IMR-90 (cell line): Measurements from ENCODE around the gene KRTAP10-1. TPM values are rescaled to one million over a fixed set of nuclear protein-coding genes. Genes with fewer than 3 reads are reported as not detected.
"Not testable (repeated sequence)": the region's sequence is repeated elsewhere in the genome, so short reads cannot be mapped to it uniquely, and the experiment has no call there.

ENCODE experiments used
- ATAC-seq: fragments of 200-7000 bp; cut with Tn5 transposase; 2 replicates; pipeline ENCODE4 v1.9.1; 2020; ENCODE audit warnings: low read depth, mild to moderate bottlenecking, moderate library complexity
- BruUV-seq: library from RNA; stranded (reverse); fragments of 400-500 nt; replicated peaks from 2 replicates; lab custom pipeline; 2021; lab: Mats Ljungman, UMichigan
- CTCF ChIA-PET: fragments of 300-600 bp; formaldehyde crosslinking; extraction: SDS; loops from one replicate; lab custom pipeline; 2021; ENCODE audit warnings: antibody characterized with exemption; lab: Yijun Ruan, JAX
- POLR2A ChIA-PET: fragments of 300-600 bp; sonication (Branson Sonifier 250); formaldehyde crosslinking; loops from one replicate; lab custom pipeline; 2022; ENCODE audit warnings: antibody characterized with exemption; ENCODE audit not compliant: unreplicated experiment; lab: Charles Lee
- DNase-seq: peaks from one replicate; pipeline ENCODE4 v3.0.0; 2013
- H2AFZ ChIP-seq: replicated peaks from 2 replicates; pipeline ENCODE3; 2013; ENCODE audit warnings: low read length, mild to moderate bottlenecking; ENCODE audit not compliant: poor library complexity
- H2AK5ac ChIP-seq: 2 replicates; pipeline ENCODE4 v1.6.1; 2013; ENCODE audit warnings: low read depth, low read length, inconsistent platforms
- H2AK9ac ChIP-seq: replicated peaks from 2 replicates; pipeline ENCODE3; 2013; ENCODE audit warnings: mild to moderate bottlenecking, low read depth, low read length, moderate library complexity; ENCODE audit not compliant: poor library complexity
- H2BK120ac ChIP-seq: 2 replicates; pipeline ENCODE4 v1.6.1; 2013; ENCODE audit warnings: low read depth, low read length, inconsistent platforms
- H2BK15ac ChIP-seq: 3 replicates; pipeline ENCODE4 v1.6.1; 2013; ENCODE audit warnings: low read depth, low read length, inconsistent platforms
- H2BK20ac ChIP-seq: 2 replicates; pipeline ENCODE4 v1.6.1; 2013; ENCODE audit warnings: low read depth, mild to moderate bottlenecking, inconsistent platforms, low read length, moderate library complexity
- H2BK5ac ChIP-seq: 2 replicates; pipeline ENCODE4 v1.6.1; 2013; ENCODE audit warnings: mild to moderate bottlenecking, low read depth, low read length, inconsistent platforms; ENCODE audit not compliant: poor library complexity, severe bottlenecking
- H3K14ac ChIP-seq: replicated peaks from 2 replicates; pipeline ENCODE4 v1.6.1; 2013; ENCODE audit warnings: low read depth, low read length, inconsistent platforms
- H3K18ac ChIP-seq: 2 replicates; pipeline ENCODE4 v1.6.1; 2013; ENCODE audit warnings: low read depth, low read length, control low read depth
- H3K23ac ChIP-seq: 2 replicates; pipeline ENCODE4 v1.6.1; 2013; ENCODE audit warnings: low read depth, low read length, inconsistent platforms
- H3K27ac ChIP-seq: 2 replicates; pipeline ENCODE4 v1.5.1; 2013; ENCODE audit warnings: mild to moderate bottlenecking, control low read depth, low read length; ENCODE audit not compliant: insufficient read depth
- H3K27me3 ChIP-seq: 2 replicates; pipeline ENCODE4 v1.6.1; 2013; ENCODE audit warnings: low read length; ENCODE audit not compliant: control insufficient read depth, insufficient read depth
- H3K36me3 ChIP-seq: 2 replicates; pipeline ENCODE4 v1.6.1; 2013; ENCODE audit warnings: low read length, mixed read lengths; ENCODE audit not compliant: control insufficient read depth, insufficient read depth
- H3K4ac ChIP-seq: 2 replicates; pipeline ENCODE4 v1.6.1; 2013; ENCODE audit warnings: low read depth, low read length, inconsistent platforms
- H3K4me1 ChIP-seq: 2 replicates; pipeline ENCODE4 v1.6.1; 2013; ENCODE audit warnings: low read length, mixed read lengths; ENCODE audit not compliant: control insufficient read depth, insufficient read depth
- H3K4me2 ChIP-seq: 2 replicates; pipeline ENCODE4 v1.6.1; 2013; ENCODE audit warnings: low read depth, mild to moderate bottlenecking, control low read depth, low read length, moderate library complexity
- H3K4me3 ChIP-seq: 2 replicates; pipeline ENCODE4 v1.5.1; 2013; ENCODE audit warnings: low read depth, mild to moderate bottlenecking, control low read depth, low read length, moderate library complexity; ENCODE audit not compliant: insufficient read depth
- H3K56ac ChIP-seq: 2 replicates; pipeline ENCODE4 v1.6.1; 2013; ENCODE audit warnings: low read length, inconsistent platforms; ENCODE audit not compliant: insufficient read depth; ENCODE audit errors: extremely low read depth
- H3K79me1 ChIP-seq, 2 experiments: 2 replicates each; pipeline ENCODE4 v1.6.1; 2013; ENCODE audit warnings: low read length in 2 of 2, inconsistent platforms in 1 of 2, low read depth in 1 of 2
- H3K9ac ChIP-seq: 2 replicates; pipeline ENCODE4 v1.6.1; 2013; ENCODE audit warnings: low read depth, low read length, control low read depth
- H3K9me1 ChIP-seq: 2 replicates; pipeline ENCODE4 v1.6.1; 2013; ENCODE audit warnings: low read length, inconsistent platforms; ENCODE audit not compliant: insufficient read depth
- H3K9me3 ChIP-seq: 2 replicates; pipeline ENCODE4 v1.6.1; 2013; ENCODE audit warnings: low read length; ENCODE audit not compliant: control insufficient read depth, insufficient read depth
- H4K20me1 ChIP-seq: 2 replicates; pipeline ENCODE4 v1.6.1; 2013; ENCODE audit warnings: low read length, inconsistent platforms; ENCODE audit not compliant: insufficient read depth
- H4K5ac ChIP-seq: 2 replicates; pipeline ENCODE4 v1.6.1; 2013; ENCODE audit warnings: mild to moderate bottlenecking, low read depth, low read length, control low read depth
- H4K8ac ChIP-seq, 2 experiments: 2 replicates each; pipeline ENCODE4 v1.6.1; 2013; ENCODE audit warnings: low read depth in 2 of 2, low read length in 2 of 2, control low read depth in 1 of 2, inconsistent platforms in 1 of 2
- H4K91ac ChIP-seq: 2 replicates; pipeline ENCODE4 v1.6.1; 2013; ENCODE audit warnings: low read depth, low read length, inconsistent platforms; ENCODE audit not compliant: insufficient read depth
- WGBS, 2 experiments: methylation state at CpG; one replicate each; pipeline versions ENCODE4 v1.1.5 to v1.1.7; 2013; ENCODE audit warnings: missing lambda C conversion rate in 2 of 2; ENCODE audit not compliant: insufficient read length in 1 of 2; ENCODE audit errors: extremely low coverage in 2 of 2; 5-methylcytosine and 5-hydroxymethylcytosine counted together
- dilution Hi-C: fragments of 300-500 bp; cut with HindIII; formaldehyde crosslinking; loops from one replicate; pipeline ENCODE4 v1.14.3; 2018; ENCODE audit warnings: low sequenced_read_pairs; ENCODE audit not compliant: unreplicated experiment
- in situ Hi-C: fragments of 300-500 bp; cut with MboI; formaldehyde crosslinking; loops from 3 replicates; pipeline ENCODE4 v1.14.3; 2019; ENCODE audit warnings: low sequenced_read_pairs, inconsistent platforms, mixed read lengths
- intact Hi-C: fragments of 100-400 bp; cut with micrococcal nuclease; formaldehyde crosslinking; loops from 2 replicates; pipeline ENCODE4 v1.10.0; 2022
- polyA plus RNA-seq, 3 experiments: library from polyadenylated mRNA; depleted of rRNA; stranded (reverse); fragments of >200 nt; gene quantifications; 2 replicates each; pipeline ENCODE4 v1.2.3, GENCODE V29; 2012; ENCODE audit warnings: low replicate concordance in 1 of 3
- total RNA-seq: library from RNA; depleted of rRNA; stranded (reverse); fragments of >200 nt; gene quantifications from 2 replicates; pipeline ENCODE4 v1.2.3, GENCODE V29; 2012

The KRTAP10-1 gene
- total and polyA plus RNA-seq, 2 of the 4 experiments (the other 2 are of a cell fraction) = not detected

DNA sequence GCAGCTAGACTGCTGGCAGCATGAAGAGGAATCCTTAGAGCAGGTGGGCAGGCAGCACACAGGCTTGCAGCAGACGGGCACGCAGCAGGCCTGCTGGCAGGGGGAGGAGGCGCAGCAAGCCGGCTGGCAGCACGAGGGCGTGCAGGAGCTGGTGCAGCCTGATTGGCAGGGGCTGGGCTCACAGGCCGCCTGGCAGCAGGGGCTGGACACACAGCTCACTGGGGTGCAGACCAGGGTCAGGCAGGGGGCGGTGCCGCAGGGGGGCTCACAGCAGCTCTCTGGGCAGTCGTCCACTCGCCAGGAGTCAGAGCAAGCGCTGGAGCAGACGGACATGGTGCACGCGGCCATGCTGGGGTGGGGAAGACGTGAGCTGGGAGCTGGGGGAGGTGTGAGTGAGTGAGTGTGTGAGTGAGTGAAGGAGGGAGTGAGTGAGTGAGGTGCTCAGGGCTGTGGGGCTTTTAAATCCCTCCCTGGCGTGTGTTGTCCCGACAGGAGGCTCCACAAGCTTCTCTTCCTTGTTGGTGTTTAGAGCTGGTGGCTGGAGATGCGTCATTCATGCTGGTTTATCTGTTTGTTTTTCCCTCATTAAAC lies 40.3 kb upstream of the KRTAP10-1 start, which contains the start of gene KRTAP10-5:
KRTAP10-5 (minus strand) TSS at position 374 of the 591 bp plus-strand sequence; CDS start at position 348, 26 bp downstream.
- H2AFZ ChIP-seq, H3K4me2 ChIP-seq, DNase-seq, H3K23ac ChIP-seq, H2BK5ac ChIP-seq, H3K4me1 ChIP-seq, H3K18ac ChIP-seq, intact Hi-C loops, dilution Hi-C loops, H3K14ac ChIP-seq, H4K8ac ChIP-seq, H3K56ac ChIP-seq, H3K4ac ChIP-seq, H2BK120ac ChIP-seq, ATAC-seq, H3K36me3 ChIP-seq, H3K9ac ChIP-seq, H4K91ac ChIP-seq, H3K4me3 ChIP-seq, H3K27ac ChIP-seq, H2BK20ac ChIP-seq, CTCF ChIA-PET, in situ Hi-C loops, H4K20me1 ChIP-seq, H3K79me1 ChIP-seq, POLR2A ChIA-PET, H3K9me1 ChIP-seq, H2BK15ac ChIP-seq, H2AK5ac ChIP-seq, BruUV-seq, H2AK9ac ChIP-seq, H4K5ac ChIP-seq, H3K27me3 ChIP-seq: not testable (repeated sequence)
- H3K9me3 ChIP-seq = peaks cover 11% of the 10 kb centered on the region
- WGBS, 2 experiments = 35% methylated on average over 6 of the region's 19 CpGs; no CpG with 5 or more reads in 1 of the 2 experiments
